IgD-negative memory B cell (primary cell): ENCODE results near the gene CYP17A1. TPM values are rescaled to one million over a fixed set of nuclear protein-coding genes. Genes with fewer than 3 reads are reported as not detected.
"Not testable (repeated sequence)": the region's sequence is repeated elsewhere in the genome, so short reads cannot be mapped to it uniquely, and the experiment has no call there.

Source experiments
- H3K27ac Mint-ChIP-seq, 3 donors: one replicate each; pipeline ENCODE4 v1.8.0; 2020 to 2022; ENCODE audit warnings: mild to moderate bottlenecking in 3 of 3, mixed read lengths in 3 of 3, moderate library complexity in 1 of 3
- H3K27me3 Mint-ChIP-seq: one replicate; pipeline ENCODE4 v1.8.0; 2021; ENCODE audit warnings: mixed read lengths
- H3K36me3 Mint-ChIP-seq: one replicate; pipeline ENCODE4 v1.8.0; 2020; ENCODE audit warnings: mild to moderate bottlenecking, mixed read lengths
- H3K4me1 Mint-ChIP-seq, 3 donors: one replicate each; pipeline ENCODE4 v1.8.0; 2020 to 2022; ENCODE audit warnings: mixed read lengths in 3 of 3, mild to moderate bottlenecking in 1 of 3
- H3K4me3 Mint-ChIP-seq, 4 donors: one replicate each; pipeline ENCODE4 v1.8.0; 2020 to 2022; ENCODE audit warnings: mild to moderate bottlenecking in 4 of 4, mixed read lengths in 4 of 4, moderate library complexity in 3 of 4
- H3K9me3 Mint-ChIP-seq, 3 donors: one replicate each; pipeline ENCODE4 v1.8.0; 2020 to 2021; ENCODE audit warnings: mixed read lengths in 3 of 3, mild to moderate bottlenecking in 1 of 3
- polyA plus RNA-seq: library from polyadenylated mRNA; unstranded; fragments of 300-500 nt; fragmentation: Illumina TruSeq; gene quantifications from one replicate; pipeline ENCODE4 v1.2.3, GENCODE V29; 2021

CYP17A1 gene
- polyA plus RNA-seq, 1 donor from 2014 or later: 0.09 TPM

DNA sequence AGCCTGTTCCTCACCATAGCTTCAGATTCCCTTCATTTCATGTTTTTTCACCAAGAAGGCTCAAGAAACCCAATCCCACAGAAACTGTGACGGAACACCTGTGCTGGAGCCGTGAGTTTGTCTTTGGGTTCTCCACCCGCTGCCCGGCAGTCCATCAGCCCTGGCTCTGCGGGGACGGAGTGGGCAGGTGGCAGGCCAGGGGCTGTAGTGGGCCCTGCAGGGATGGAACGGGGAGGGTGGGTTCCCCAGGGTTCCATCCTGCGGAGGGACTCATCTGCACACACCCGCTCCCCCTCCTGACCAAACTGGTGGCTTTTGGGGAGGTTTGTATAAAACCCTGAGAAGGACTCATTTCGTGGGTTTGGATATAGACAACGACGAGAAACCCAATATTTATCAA, 15.0 kb downstream of the CYP17A1 start:
- H3K4me3 Mint-ChIP-seq: no peak overlapping the region
- H3K36me3 Mint-ChIP-seq: peaks cover 1% of the 10 kb centered on the region
- no peaks in the 10 kb centered on the region for H3K9me3 Mint-ChIP-seq
- H3K4me1 Mint-ChIP-seq: no peaks in the 10 kb centered on the region
- peaks cover 3% of the 10 kb centered on the region for H3K27me3 Mint-ChIP-seq
- H3K27ac Mint-ChIP-seq: no peak overlapping the region

GRCh38 chr10:102820008-102820407, 17.2 kb downstream of the CYP17A1 start:
- H3K27ac Mint-ChIP-seq, H3K27me3 Mint-ChIP-seq, H3K9me3 Mint-ChIP-seq, H3K4me3 Mint-ChIP-seq, H3K36me3 Mint-ChIP-seq, H3K4me1 Mint-ChIP-seq: not testable (repeated sequence)

DNA sequence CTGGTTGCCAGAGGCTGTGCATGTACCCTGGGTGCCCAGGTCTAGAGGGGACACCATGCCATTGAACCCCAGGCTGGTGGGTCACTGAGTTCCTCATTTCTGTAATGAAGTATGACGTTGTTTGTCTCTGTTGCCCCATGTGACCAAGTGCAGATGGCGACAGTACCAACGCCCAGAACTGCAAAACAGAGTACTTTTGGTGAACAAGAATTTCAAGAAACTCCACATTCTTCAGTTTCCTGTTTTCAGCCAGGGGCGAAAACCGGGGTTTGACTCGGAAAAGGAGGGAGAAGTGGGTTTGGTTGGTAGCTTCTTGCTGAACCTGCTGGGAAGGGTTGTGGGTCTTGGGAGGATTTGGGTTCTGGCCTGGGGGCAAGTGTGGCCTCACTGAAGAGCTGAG, 18.2 kb downstream of the CYP17A1 start:
- Mint-ChIP-seq H3K4me3 (no peak overlapping the region), H3K4me1 (no peaks in the 10 kb centered on the region), H3K36me3 (peaks cover 3% of the 10 kb centered on the region), H3K9me3 (no peaks in the 10 kb centered on the region), H3K27ac (peak overlapping the region in 1 of 3 donors; percentile 64), H3K27me3 (peaks cover 3% of the 10 kb centered on the region)

DNA sequence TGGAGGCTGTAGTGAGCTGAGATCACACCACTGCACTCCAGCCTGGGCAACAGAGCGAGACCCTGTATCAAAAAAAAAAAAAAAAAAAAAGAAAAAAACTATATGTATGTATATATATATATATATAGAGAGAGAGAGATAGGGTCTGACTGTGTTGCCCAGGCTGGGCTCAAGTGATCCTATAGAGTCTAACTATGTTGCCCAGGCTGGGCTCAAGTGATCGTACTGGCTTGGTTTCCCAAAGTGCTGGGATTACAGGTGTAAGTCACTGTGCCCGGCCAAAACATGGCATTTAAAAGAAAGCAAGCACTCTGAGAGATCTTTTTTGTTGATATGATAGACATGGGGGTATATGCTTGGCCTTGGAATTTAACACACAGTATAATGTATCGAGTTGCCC, 20.0 kb downstream of the CYP17A1 start:
- H3K4me3 Mint-ChIP-seq: no peak overlapping the region
- H3K4me1 Mint-ChIP-seq: peaks cover 0 to 6% (median 5%) of the 10 kb centered on the region in 3 donors
- H3K9me3 Mint-ChIP-seq: no peaks in the 10 kb centered on the region
- no peak overlapping the region for H3K27ac Mint-ChIP-seq
- H3K27me3 Mint-ChIP-seq: no peaks in the 10 kb centered on the region
- peaks cover 3% of the 10 kb centered on the region for H3K36me3 Mint-ChIP-seq

GRCh38 chr10:102815790-102816549, 21.2 kb downstream of the CYP17A1 start:
- H3K27ac Mint-ChIP-seq: no peak overlapping the region
- no peaks in the 10 kb centered on the region for H3K9me3 Mint-ChIP-seq
- no peaks in the 10 kb centered on the region for H3K27me3 Mint-ChIP-seq
- H3K4me3 Mint-ChIP-seq: no peak overlapping the region
- H3K4me1 Mint-ChIP-seq: peaks cover 1 to 6% (median 5%) of the 10 kb centered on the region in 3 donors
- peaks cover 3% of the 10 kb centered on the region for H3K36me3 Mint-ChIP-seq

DNA sequence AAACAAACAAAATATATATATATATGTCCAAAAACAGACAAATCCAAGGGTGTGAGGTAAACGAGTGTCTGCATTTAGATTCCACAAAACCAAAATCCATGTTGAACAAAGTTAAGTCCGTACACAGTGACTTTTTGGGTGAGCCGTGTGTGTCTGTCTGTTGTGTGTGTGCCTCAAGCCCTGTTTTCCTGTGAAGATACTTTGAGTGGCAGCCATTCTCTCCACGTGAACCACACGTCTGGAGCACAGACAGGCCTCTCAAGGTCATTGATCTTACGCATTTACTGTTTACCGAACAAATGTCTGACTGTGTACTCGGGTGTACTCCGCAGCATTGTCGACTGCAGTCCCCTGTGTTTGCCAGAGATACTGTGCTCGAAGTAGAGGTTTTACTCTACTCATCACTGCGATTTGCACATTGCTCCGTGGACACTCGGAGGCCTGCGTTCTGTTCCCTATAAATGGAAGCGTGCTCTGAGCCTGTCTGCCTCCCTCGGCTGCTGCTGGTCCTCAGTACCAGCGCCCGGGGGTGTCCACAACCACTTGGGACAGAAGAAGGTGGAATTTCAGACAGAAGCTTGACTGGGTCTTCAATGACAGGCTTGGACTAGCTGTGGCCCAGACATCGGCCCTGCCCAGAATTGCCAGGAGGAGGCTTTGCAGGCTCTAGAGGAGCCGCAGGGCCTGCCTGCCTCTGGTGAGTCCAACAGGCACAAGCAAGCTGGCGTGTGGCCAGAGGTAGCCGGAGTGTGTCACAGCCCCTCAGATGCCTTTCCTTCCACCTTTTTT, 22.1 kb downstream of the CYP17A1 start:
- Mint-ChIP-seq H3K27me3 (no peaks in the 10 kb centered on the region), H3K4me1 (peaks cover 1 to 6% (median 5%) of the 10 kb centered on the region in 3 donors), H3K4me3 (no peak overlapping the region), H3K36me3 (peaks cover 3% of the 10 kb centered on the region), H3K9me3 (no peaks in the 10 kb centered on the region), H3K27ac (no peak overlapping the region)

GRCh38 chr10:102814453-102814871, 22.8 kb downstream of the CYP17A1 start:
- H3K27ac Mint-ChIP-seq: no peak overlapping the region
- H3K4me3 Mint-ChIP-seq: no peak overlapping the region

GRCh38 chr10:102813734-102814452, 23.3 kb downstream of the CYP17A1 start:
- H3K4me3 Mint-ChIP-seq: no peak overlapping the region
- H3K9me3 Mint-ChIP-seq: no peaks in the 10 kb centered on the region
- no peaks in the 10 kb centered on the region for H3K27me3 Mint-ChIP-seq
- peaks cover 1 to 6% (median 5%) of the 10 kb centered on the region in 3 donors for H3K4me1 Mint-ChIP-seq
- H3K27ac Mint-ChIP-seq: no peak overlapping the region
- peaks cover 3% of the 10 kb centered on the region for H3K36me3 Mint-ChIP-seq

More at GRCh38 chr10:102814453-102814871, 22.8 kb downstream of the CYP17A1 start:
- Mint-ChIP-seq H3K36me3 (peaks cover 3% of the 10 kb centered on the region), H3K27me3 (no peaks in the 10 kb centered on the region), H3K9me3 (no peaks in the 10 kb centered on the region), H3K4me1 (peaks cover 1 to 6% (median 5%) of the 10 kb centered on the region in 3 donors)

- Mint-ChIP-seq H3K9me3 (no peaks in the 10 kb centered on the region), H3K36me3 (peaks cover 3% of the 10 kb centered on the region), H3K4me1 (peaks cover 3 to 6% (median 5%) of the 10 kb centered on the region in 3 donors), H3K27me3 (no peaks in the 10 kb centered on the region), H3K27ac (no peak overlapping the region), H3K4me3 (no peak overlapping the region)
Observed at GRCh38 chr10:102813017-102813541, 24.1 kb downstream of the CYP17A1 start.

GRCh38 chr10:102812231-102812876, 24.9 kb downstream of the CYP17A1 start:
- no peaks in the 10 kb centered on the region for H3K27me3 Mint-ChIP-seq
- H3K9me3 Mint-ChIP-seq: no peaks in the 10 kb centered on the region
- peaks cover 3% of the 10 kb centered on the region for H3K36me3 Mint-ChIP-seq
- peaks cover 3 to 6% (median 5%) of the 10 kb centered on the region in 3 donors for H3K4me1 Mint-ChIP-seq
- no peak overlapping the region for H3K4me3 Mint-ChIP-seq
- H3K27ac Mint-ChIP-seq: peak overlapping the region; percentile 31 to 40 (median 31)

GRCh38 chr10:102811346-102811745, 25.9 kb downstream of the CYP17A1 start:
- peaks cover 4% of the 10 kb centered on the region for H3K36me3 Mint-ChIP-seq
- no peaks in the 10 kb centered on the region for H3K27me3 Mint-ChIP-seq
- no peak overlapping the region for H3K4me3 Mint-ChIP-seq
- H3K27ac Mint-ChIP-seq: no peak overlapping the region
- no peaks in the 10 kb centered on the region for H3K9me3 Mint-ChIP-seq
- peaks cover 3 to 6% (median 5%) of the 10 kb centered on the region in 3 donors for H3K4me1 Mint-ChIP-seq

DNA sequence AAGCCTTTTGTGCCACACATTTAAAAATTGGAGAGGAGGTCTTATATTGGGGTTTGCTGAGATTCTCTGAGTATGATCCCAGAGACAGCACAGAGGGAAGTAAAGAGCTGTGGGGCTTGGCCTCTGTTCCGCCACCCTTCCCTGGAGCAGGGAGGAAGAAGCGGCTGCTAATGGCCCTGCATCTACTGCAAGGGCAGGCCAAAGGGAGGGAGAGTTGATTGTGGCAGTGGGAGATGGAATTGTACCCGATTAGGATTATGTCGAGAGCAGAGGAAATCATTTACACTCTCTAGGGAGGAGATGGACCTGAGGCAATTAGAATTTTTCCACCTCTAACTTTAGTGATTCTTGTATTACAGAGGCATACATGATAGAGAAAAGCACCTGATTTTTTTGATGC, 28.8 kb downstream of the CYP17A1 start:
- Mint-ChIP-seq H3K27ac (no peak overlapping the region), H3K27me3 (no peaks in the 10 kb centered on the region), H3K4me1 (peaks cover 5 to 8% (median 6%) of the 10 kb centered on the region in 3 donors), H3K36me3 (peaks cover 5% of the 10 kb centered on the region), H3K9me3 (no peaks in the 10 kb centered on the region), H3K4me3 (no peak overlapping the region)

DNA sequence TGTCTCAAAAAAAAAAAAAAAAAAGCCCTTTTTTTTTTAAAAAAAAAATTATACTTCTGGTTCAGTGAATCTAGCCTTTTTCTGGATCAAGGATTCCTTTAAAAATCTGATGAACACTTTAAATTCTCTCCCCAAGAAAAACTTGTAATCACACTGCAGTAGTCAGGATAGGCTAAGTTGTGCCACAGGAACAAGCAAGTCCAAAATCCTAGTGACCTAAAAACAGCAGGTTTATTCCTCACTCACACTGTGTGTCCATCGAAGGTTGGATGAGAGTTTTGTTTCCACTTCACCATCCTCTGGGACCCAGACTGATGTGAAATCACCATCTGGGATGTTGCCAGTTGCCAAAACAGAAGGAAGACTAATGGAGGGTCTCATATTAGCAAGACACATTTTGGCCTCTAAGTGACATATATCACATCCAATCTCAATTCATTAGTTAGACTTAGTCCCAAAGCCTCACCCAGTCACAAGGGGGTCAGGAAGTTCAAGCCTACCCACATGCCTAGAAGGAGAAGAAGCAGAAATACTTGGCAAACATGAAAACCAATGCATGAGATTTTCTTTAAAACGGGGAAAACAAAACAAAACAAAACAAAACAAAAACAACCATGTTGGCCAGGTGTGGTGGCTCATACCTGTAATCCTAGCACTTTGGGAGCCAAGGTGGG, 32.7 kb downstream of the CYP17A1 start:
- Mint-ChIP-seq H3K27ac (no peak overlapping the region), H3K4me3 (no peak overlapping the region), H3K9me3 (no peaks in the 10 kb centered on the region), H3K4me1 (peaks cover 9 to 18% (median 9%) of the 10 kb centered on the region in 3 donors), H3K36me3 (peaks cover 10% of the 10 kb centered on the region), H3K27me3 (no peaks in the 10 kb centered on the region)

DNA sequence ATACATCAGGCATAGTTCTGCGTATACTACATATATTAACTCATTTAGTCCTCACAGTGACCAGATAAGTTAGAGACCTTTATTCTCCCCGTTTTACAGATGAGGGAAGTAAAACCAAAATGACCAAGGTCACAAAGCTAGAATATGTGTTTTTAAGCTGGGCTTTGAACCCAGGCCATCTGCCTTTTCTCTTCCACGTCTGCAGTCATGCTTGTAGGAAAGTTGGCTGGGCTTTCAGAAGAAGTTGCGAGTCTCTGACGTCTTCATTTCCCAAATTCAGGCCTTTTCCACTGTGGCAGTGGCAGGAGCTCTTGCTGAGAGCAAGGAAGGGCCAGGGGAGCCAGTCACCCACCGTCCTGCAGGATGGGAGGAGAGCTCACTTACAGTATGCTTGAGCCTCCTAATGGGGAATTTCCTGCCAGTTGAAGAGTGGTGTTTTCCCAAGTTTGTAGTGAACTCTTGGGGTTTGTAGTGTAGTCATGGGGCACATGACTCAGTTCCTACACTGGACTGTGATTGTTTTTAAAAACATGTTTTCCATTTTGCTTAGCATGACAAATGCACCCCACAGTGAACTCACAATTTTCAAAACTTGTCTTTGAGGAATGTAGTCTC, 34.2 kb downstream of the CYP17A1 start:
- peaks cover 7 to 18% (median 9%) of the 10 kb centered on the region in 3 donors for H3K4me1 Mint-ChIP-seq
- H3K27me3 Mint-ChIP-seq: no peaks in the 10 kb centered on the region
- no peaks in the 10 kb centered on the region for H3K9me3 Mint-ChIP-seq
- no peak overlapping the region for H3K4me3 Mint-ChIP-seq
- peak overlapping the region in 1 of 3 donors; percentile 62 for H3K27ac Mint-ChIP-seq
- H3K36me3 Mint-ChIP-seq: peaks cover 10% of the 10 kb centered on the region
